HEK293T (cell line): ENCODE results near the gene VLDLR.

Experiments
- BHLHE40 ChIP-seq: fragments of 450-650 bp; IDR thresholded peaks from 2 replicates; pipeline ENCODE4 v1.6.1; 2016; ENCODE audit warnings: mild to moderate bottlenecking, moderate library complexity, borderline replicate concordance
- ELF4 ChIP-seq: fragments of 450-650 bp; IDR thresholded peaks from 2 replicates; pipeline ENCODE4 v1.6.1; 2017; ENCODE audit warnings: antibody characterized with exemption
- FOXK2 ChIP-seq: fragments of 450-650 bp; IDR thresholded peaks from 2 replicates; pipeline ENCODE4 v1.6.1; 2016; ENCODE audit warnings: mild to moderate bottlenecking
- FOXM1 ChIP-seq: fragments of 450-650 bp; IDR thresholded peaks from 2 replicates; pipeline ENCODE4 v1.6.1; 2017; ENCODE audit warnings: mild to moderate bottlenecking, borderline replicate concordance
- HDGF ChIP-seq: fragments of 450-650 bp; IDR thresholded peaks from 2 replicates; pipeline ENCODE4 v1.6.1; 2017; ENCODE audit warnings: antibody characterized with exemption, borderline replicate concordance
- PKNOX1 ChIP-seq: fragments of 450-650 bp; IDR thresholded peaks from 2 replicates; pipeline ENCODE4 v1.6.1; 2016
- SP1 ChIP-seq: fragments of 450-650 bp; IDR thresholded peaks from 2 replicates; pipeline ENCODE4 v1.6.1; 2017
- SUZ12 ChIP-seq: fragments of 450-650 bp; IDR thresholded peaks from 2 replicates; pipeline ENCODE4 v1.6.1; 2016; ENCODE audit warnings: mild to moderate bottlenecking
- TARDBP ChIP-seq: fragments of 450-650 bp; IDR thresholded peaks from 2 replicates; pipeline ENCODE4 v1.6.1; 2016

GRCh38 chr9:2603621-2604020 is 18.0 kb upstream of the VLDLR start:
- no peak for TF ChIP-seq PKNOX1
- TF ChIP-seq TARDBP, result no peak
- TF ChIP-seq SP1, result no peak
- no peak for TF ChIP-seq FOXM1
- TF ChIP-seq BHLHE40, result no peak
- TF ChIP-seq FOXK2, result no peak
- no peak for TF ChIP-seq SUZ12
- TF ChIP-seq HDGF, result no peak
- no peak for TF ChIP-seq ELF4
